Activated CD4-positive, alpha-beta T cell treated with anti-CD3 and anti-CD28 coated beads, Interleukin-2, amount 50 U/mL, for 24 hours (primary cell): Measurements from ENCODE around the gene TENT5C.

Source experiments
- DNase-seq, 2 donors: peaks; one replicate each; pipeline ENCODE4 v3.0.0-alpha.2; 2020; ENCODE audit warnings: low read depth in 1 of 2, low spot score in 1 of 2

Gene TENT5C

GRCh38 chr1:117673405-117673804, 67.6 kb downstream of the TENT5C start:
- DNase-seq, result no peak

DNA sequence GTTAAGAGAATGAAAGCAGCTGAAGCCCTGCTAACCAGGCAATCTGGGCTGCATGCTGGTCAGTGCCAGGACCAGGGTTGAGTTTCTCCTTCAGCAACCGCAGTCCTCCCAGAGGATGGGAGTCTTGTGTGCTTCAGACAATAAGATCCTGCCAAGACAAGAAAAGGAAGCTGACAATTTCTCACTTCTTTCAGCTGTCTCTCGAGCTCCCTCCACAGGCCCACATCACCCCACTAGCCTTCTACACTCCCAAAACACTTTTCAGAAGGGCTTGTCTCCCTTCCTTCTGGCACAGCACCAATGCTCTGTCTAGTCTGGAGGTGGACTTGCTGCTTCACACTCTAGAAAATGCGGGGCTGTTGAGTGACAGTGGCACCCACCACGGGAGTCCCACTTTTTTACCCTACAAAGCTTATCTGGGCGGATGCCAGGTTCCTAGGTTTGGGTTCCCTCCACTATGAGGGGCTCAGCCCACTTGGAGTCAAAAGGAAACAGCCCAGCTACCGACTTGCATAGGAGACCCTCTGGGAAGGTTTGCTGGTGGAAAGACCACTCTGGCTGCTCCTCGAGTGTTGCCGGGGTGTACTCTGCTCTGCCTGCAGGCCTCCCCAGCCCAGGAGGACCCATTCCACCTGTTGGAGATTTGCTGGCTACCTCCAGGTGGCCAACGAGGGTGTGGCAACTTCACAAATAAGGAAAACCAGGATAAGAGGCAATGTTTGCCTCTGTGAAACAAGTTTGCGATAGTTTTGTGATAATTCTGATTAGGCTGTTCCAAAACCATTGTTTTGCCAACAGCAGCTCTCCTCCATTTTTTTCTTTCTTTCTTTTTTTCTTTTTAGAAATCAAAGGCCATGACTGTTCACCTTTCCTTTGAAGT, 68.9 kb downstream of the TENT5C start:
- no peak for DNase-seq

GRCh38 chr1:117675907-117676430, 70.1 kb downstream of the TENT5C start:
- no peak for DNase-seq

DNA sequence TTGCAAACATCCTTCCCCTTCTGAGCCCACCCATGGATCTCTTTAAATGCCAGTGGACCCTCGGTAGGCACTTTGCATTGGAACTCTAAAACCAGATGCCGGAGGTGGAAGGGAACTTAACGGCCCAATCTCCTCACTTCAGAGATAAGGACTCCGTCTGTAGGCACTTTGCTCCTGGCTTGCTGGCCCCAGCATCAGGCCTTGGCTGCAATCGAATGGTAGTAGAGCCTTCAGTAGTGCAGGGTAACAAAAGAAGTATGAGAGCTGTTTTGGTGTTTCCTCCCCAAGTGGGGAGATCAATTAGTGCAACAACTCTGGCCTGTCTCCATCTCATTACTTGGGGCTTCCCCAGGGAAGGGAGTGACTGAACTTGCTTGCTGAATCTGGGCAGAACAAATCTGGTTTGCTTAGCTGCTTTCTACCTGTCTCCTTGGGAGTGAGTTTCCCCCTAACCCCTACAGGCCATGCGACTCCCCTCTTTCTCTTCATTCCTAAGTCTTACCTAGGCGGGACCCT, 70.8 kb downstream of the TENT5C start:
- no peak for DNase-seq
